ENCODE results near the gene RNU11.
"Not testable (repeated sequence)": the region's sequence is repeated elsewhere in the genome, so short reads cannot be mapped to it uniquely, and the experiment has no call there.

RNU11 gene

DNA sequence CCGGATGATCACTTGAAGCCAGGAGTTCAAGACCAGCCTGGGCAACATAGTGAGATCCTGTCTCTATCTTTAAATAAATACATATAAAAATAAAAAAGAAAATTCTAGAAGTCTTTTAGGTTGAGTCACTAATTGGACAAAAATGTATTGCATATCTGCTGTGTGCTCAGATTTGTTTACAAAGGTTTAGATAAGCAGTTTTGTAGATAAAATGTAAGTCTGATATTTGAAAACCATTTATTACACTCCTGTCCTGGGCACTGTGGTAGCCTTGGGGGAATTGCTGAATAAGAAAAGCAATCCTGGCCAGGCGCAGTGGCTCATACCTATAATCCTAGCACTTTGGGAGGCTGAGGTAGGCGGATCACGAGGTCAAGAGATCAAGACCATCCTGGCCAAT lies 31.8 kb downstream of the RNU11 start:
- DNase-seq (ENCODE audit: low read depth): no peak
- TF ChIP-seq, protein P1, sequence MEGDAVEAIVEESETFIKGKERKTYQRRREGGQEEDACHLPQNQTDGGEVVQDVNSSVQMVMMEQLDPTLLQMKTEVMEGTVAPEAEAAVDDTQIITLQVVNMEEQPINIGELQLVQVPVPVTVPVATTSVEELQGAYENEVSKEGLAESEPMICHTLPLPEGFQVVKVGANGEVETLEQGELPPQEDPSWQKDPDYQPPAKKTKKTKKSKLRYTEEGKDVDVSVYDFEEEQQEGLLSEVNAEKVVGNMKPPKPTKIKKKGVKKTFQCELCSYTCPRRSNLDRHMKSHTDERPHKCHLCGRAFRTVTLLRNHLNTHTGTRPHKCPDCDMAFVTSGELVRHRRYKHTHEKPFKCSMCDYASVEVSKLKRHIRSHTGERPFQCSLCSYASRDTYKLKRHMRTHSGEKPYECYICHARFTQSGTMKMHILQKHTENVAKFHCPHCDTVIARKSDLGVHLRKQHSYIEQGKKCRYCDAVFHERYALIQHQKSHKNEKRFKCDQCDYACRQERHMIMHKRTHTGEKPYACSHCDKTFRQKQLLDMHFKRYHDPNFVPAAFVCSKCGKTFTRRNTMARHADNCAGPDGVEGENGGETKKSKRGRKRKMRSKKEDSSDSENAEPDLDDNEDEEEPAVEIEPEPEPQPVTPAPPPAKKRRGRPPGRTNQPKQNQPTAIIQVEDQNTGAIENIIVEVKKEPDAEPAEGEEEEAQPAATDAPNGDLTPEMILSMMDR (IDR thresholded peaks at IDR 0.05; ENCODE audit: low read length, missing control alignments): no peak
- no peak overlapping the region for H3K4me3 ChIP-seq (replicated peaks; ENCODE audit: low read depth, low read length)

DNA sequence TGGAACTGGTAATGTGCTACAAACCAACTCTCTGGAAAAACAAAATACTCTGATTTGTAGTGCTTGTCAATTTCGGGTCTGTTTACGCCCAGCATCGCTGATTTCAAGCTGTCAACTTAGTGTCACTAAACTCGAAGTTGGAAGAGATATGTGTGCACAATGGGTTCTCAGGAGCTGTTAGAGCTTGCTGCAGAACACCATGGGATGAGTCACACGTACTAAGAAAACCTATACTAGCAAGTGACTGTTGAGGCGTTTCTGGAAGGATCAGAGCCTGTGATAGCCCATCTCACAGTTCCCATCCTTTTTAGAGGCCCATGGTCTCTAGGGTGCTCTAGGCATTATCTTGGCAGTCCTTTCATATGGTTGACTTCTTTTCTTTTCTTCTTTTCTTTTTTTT lies 34.4 kb downstream of the RNU11 start:
- TF ChIP-seq, protein P1 (IDR thresholded peaks at IDR 0.05; ENCODE audit: low read length, missing control alignments): no peak
- no peak overlapping the region for H3K4me3 ChIP-seq (replicated peaks; ENCODE audit: low read depth, low read length)
- DNase-seq (ENCODE audit: low read depth): no peak

DNA sequence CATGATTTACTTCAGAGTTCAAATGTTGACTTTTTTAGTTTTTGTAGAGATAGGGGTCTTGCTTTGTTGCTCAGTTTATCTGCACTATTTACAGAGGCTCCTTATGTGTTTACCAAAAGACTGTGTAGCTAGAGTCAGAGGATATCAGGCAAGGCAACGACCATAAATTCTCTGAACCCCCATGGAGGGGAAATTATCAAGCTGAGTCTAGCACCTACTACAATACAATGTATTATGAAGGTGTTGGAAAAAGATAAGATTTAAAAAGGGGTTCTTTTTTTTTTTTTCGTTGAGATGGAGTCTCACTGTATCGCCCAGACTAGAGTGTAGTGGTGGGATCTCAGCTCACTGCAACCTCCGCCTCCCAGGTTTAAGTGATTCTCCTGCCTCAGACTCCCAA lies 36.5 kb downstream of the RNU11 start:
- no peak overlapping the region for H3K4me3 ChIP-seq (replicated peaks; ENCODE audit: low read depth, low read length)
- TF ChIP-seq, protein P1 (IDR thresholded peaks at IDR 0.05; ENCODE audit: low read length, missing control alignments): no peak
- no peak for DNase-seq (ENCODE audit: low read depth)

DNA sequence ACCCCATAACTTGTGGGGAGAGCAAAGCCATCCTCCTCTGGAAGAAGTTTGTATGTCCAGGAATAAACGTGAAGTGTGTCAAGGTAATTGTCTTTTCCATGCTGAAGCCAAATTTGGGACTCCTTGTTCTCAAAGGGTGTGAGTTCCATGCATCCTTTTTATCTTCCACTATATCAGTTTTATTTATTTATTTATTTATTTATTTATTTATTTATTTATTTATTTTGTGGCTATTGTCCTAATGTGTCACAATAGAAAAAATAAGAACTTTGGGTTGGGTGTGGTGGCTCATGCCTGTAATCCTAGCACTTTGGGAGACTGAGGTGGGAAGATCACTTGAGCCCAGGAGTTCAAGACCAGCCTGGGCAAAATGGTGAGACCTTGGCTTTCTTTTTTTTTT lies 43.2 kb downstream of the RNU11 start:
- H3K4me3 ChIP-seq (replicated peaks; ENCODE audit: low read depth, low read length); DNase-seq (ENCODE audit: low read depth): not testable (repeated sequence)
